AG09309 (cell line): ENCODE data around the gene SLC17A7.

Source experiments
- DNase-seq: peaks from one replicate; pipeline ENCODE4 v3.0.0-alpha.2; 2010; ENCODE audit warnings: low read depth
- H3K4me3 ChIP-seq: 2 replicates; pipeline ENCODE4 v1.5.1; 2011; ENCODE audit warnings: mild to moderate bottlenecking, low read depth, low read length, moderate library complexity; ENCODE audit not compliant: control insufficient read depth
- CTCF ChIP-seq: IDR thresholded peaks from 2 replicates; pipeline ENCODE4 v1.5.1; 2011; ENCODE audit warnings: mild to moderate bottlenecking, low read depth, low read length, inconsistent platforms; ENCODE audit not compliant: insufficient read depth, control insufficient read depth; ENCODE audit errors: missing control alignments

The SLC17A7 gene

GRCh38 chr19:49428547-49429451 is 12.5 kb downstream of the SLC17A7 start:
- DNase-seq: no peak
- no peak for TF ChIP-seq CTCF

GRCh38 chr19:49427855-49428546 is 13.3 kb downstream of the SLC17A7 start:
- DNase-seq: no peak
- no peak for TF ChIP-seq CTCF
- H3K4me3 ChIP-seq: no peak overlapping the region

More at GRCh38 chr19:49428547-49429451, 12.5 kb downstream of the SLC17A7 start:
- no peak overlapping the region for H3K4me3 ChIP-seq

GRCh38 chr19:49427339-49427738 is 14.0 kb downstream of the SLC17A7 start:
- no peak overlapping the region for H3K4me3 ChIP-seq
- DNase-seq: no peak
- TF ChIP-seq CTCF: no peak

GRCh38 chr19:49425922-49426592 is 15.3 kb downstream of the SLC17A7 start:
- no peak overlapping the region for H3K4me3 ChIP-seq
- no peak for TF ChIP-seq CTCF
- no peak for DNase-seq

- DNase-seq: no peak
- no peak within 1 kb of the TSS for H3K4me3 ChIP-seq
- no peak for TF ChIP-seq CTCF
Measured at GRCh38 chr19:49425178-49425577, 16.1 kb downstream of the SLC17A7 start, which contains the start of gene GFY. Gene GFY (plus strand): TSS chr19:49425388. CDS start chr19:49426431, 1,043 bp downstream.

GRCh38 chr19:49423985-49424303 is 17.4 kb downstream of the SLC17A7 start:
- DNase-seq: no peak
- no peak overlapping the region for H3K4me3 ChIP-seq
- TF ChIP-seq CTCF: no peak
